HG02623 (cell line): ENCODE data around the gene NBEAL1.
"Not testable (repeated sequence)": the region's sequence is repeated elsewhere in the genome, so short reads cannot be mapped to it uniquely, and the experiment has no call there.

Source experiments
- ATAC-seq: cut with Tn5 transposase; IDR thresholded peaks from one replicate; pipeline ENCODE4 v1.9.1; 2021; ENCODE audit warnings: moderate library complexity; ENCODE audit not compliant: unreplicated experiment

Gene NBEAL1

GRCh38 chr2:203038586-203038985, 23.9 kb downstream of the NBEAL1 start:
- no peak for ATAC-seq

DNA sequence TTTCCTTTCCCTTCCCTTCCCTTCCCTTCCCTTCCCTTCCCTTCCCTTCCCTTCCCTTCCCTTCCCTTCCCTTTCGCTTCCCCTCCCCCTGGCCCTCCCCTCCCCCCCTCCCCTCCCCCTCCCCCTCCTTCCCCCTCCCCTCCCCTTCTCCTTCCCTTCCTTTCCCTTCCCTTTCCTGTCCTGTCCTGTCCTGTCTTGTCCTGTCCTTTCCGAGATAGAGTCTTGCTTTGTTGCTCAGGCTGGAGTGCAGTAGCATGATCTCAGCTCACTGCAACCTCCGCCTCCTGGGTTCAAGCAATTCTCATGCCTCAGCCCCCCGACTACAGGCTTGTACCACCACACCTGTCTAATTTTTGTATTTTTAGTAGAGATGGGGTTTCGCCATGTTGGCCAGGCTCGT, 24.5 kb downstream of the NBEAL1 start:
- not testable (repeated sequence) for ATAC-seq

- no peak for ATAC-seq
These were observed 26.4 kb downstream of the NBEAL1 start for GRCh38 chr2:203040966-203041521.

- ATAC-seq = no peak
These were observed 27.5 kb downstream of the NBEAL1 start for GRCh38 chr2:203042178-203042577.

DNA sequence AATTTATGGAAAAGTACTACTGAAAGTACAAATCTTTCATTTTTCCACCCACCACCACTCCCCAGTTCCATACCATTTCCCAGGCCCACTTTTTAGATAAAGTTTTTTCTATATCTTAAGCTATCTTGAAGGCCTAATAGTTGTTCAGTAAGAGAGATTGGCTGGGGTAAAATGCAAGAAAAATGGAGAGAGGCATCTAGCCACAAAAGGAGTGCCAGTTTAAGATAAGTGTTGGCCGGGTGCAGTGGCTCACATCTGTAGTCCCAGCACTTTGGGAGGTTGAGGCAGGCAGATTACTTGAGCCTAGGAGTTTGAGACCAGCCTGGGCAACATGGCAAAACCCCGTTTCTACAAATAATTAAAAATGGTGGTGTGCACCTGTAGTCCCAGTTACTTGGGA, 28.6 kb downstream of the NBEAL1 start:
- ATAC-seq = no peak

- ATAC-seq = no peak
These were observed 31.2 kb downstream of the NBEAL1 start for GRCh38 chr2:203045867-203046266.

DNA sequence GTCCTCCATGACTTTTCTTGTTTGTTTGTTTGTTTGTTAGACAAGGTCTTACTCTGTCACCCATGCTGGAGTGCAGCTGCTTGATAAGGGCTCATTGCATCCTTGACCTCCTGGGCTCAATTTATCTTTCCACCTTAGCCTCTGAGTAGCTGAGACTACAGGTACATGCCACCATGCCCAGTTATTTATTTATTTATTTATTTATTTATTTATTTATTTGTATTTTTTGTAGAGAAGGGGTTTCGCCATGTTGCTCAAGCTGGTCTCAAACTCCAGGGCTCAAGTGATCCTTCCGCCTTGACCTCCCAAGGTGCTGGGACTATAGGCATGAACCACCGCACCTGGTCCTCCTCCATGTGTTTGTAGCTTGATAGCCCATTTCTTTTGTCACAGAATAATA, 37.9 kb downstream of the NBEAL1 start:
- ATAC-seq = no peak

DNA sequence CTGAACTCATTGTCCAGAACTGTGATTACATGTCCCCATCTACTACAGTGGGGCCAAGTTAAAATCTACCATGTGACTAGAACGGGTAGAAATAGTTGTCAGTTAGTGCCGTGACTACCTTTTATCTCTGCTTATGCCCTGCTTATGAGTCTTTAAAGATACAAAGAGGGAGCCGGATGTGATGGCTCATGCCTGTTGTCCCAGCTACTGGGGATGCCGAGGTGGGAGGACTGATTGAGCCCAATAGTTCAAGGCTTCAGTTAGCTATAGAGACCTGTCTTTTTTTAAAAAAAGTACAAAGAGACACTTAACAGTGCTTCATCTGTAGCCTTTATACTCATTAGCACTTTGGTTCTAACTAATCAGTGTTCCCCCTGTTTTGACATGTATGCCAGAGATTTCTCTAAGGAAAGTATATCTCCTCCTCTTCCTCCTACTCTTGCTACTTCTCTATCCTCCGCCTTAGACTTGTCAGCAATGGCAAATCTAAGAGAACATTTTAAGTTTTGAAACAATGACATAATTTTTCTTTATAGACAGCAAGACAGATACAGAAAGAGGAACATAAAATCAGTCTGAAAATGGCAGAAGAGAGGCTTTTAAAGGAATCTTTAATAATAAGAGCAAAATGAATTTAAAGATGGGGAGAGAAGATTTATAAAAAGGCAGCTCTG, 45.0 kb downstream of the NBEAL1 start:
- ATAC-seq = no peak

DNA sequence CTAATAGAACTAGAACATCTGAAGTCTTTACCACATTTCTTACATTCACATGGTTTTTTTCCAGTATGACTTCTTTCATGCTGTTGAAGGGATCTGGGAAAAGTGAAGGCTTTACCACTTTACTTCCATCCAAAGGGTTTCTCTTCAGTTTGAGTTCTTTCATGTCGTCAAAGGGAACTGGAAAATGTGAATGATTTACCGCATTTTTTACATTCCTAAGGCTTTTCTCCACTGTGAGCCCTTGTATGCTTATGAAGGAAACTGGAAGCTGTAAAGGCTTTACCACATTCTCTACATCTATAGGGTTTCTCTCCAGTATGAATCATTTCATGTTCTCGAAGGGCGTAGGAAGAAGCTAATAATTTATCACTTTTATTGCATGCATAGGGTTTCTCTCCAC, 46.7 kb downstream of the NBEAL1 start:
- no peak for ATAC-seq

- ATAC-seq = no peak
These were observed 47.5 kb downstream of the NBEAL1 start for GRCh38 chr2:203062126-203062525.

- not testable (repeated sequence) for ATAC-seq
These were observed 51.9 kb downstream of the NBEAL1 start for GRCh38 chr2:203066519-203067091.

GRCh38 chr2:203070701-203071100, 56.0 kb downstream of the NBEAL1 start:
- ATAC-seq = no peak

- ATAC-seq = no peak
These were observed 56.5 kb downstream of the NBEAL1 start for GRCh38 chr2:203071148-203071547.

DNA sequence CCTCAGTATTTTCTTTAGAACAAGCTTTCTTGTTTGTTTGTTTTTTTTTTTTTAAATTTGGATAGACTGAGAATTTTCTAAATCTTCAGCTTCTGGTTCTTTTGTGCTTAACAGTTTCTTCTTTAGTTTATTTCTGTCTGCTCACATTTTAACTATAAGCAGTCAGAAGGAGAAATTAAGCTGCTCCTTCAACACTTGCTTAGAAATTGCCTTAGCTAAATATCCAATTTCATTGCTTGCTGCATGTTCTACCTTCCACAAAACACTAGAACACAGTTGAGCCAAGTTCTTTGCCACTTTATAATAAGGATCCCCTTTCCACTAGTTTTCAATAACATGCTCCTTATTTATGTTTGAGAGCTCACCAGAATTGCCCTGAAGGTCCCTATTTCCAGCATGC, 57.7 kb downstream of the NBEAL1 start:
- no peak for ATAC-seq

GRCh38 chr2:203077451-203077850, 62.8 kb downstream of the NBEAL1 start:
- ATAC-seq = no peak

DNA sequence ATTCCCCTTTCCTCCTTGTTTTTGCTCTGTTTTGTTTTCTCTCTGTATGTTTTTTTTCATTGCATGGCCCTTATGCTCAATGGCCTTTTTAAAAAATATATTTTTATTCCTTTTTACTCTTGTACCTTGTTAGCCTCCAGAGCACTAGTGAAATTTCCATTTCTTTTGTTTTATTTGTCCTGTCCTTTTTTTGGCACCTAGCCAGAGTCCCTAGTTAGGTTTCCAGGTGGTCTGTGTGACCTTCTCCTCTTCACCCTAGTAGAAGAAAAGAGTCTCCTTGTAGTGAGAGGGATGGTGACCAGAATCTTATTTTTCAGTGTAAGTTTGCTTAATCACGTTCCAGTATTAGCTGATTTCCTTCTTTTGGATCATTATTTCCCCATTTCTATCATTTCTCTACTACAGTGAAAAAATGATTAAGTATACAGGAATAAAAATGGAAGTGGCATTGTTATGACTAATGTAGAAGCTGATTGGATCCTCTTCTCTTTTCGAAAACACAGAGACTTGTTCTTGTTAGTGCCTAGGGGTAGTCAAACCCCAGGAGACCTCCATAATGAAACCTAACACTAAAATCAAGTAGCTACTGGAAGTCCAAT, 65.9 kb downstream of the NBEAL1 start:
- ATAC-seq = no peak

DNA sequence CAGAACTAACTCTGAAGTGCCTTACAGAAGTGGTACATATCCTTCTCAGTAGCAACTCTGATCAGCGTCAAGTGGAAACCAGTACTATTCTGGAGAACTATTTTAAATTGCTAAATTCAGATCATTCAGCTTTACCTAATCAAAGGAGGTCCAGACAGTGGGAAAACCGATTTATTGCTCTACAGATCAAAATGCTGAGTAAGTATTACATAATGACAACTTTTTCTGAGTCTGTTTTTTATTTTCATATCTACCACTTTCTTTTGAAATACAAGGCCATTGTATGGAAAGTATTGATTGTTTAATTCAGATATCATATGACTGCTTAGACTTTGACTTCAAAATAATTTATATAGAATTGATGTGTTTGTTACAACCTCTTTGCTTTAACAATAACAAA, 68.7 kb downstream of the NBEAL1 start:
- no peak for ATAC-seq

GRCh38 chr2:203086381-203086780, 71.7 kb downstream of the NBEAL1 start:
- not testable (repeated sequence) for ATAC-seq

DNA sequence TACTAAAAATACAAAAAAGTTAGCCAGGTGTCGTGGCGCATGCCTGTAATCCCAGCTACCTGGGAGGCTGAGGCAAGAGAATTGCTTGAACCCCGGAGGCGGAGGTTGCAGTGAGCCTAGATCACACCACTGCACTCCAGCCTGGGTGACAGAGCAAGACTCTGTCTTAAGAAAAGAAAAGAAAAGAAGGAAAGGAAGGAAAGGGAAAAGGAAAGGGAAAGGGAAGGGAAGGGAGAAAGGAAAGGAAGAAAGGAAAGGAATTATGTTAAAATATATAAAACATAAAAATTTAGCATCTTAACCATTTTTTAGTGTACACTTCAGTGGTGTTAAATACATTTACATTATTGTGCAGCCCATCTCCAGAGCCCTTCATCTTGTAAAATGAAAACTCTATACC, 76.0 kb downstream of the NBEAL1 start:
- not testable (repeated sequence) for ATAC-seq

- ATAC-seq = no peak
These were observed 83.1 kb downstream of the NBEAL1 start for GRCh38 chr2:203097735-203098134.

DNA sequence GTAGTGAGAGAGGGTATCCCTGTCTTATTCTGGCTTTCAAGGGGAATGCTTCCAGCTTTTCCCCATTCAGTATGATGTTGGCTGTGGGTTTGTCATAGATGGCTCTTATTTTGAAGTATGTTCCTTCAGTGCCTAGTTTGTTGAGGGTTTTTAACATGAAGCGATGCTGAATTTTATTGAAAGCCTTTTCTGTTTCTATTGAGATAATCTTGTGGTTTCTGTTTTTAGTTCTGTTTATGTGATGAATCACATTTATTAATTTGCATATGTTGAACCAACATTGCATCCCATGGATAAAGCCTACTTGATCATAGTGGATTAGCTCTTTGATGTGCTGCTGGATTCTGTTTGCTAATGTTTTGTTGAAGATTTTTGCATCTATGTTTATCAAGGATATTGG, 87.7 kb downstream of the NBEAL1 start:
- ATAC-seq = not testable (repeated sequence)

DNA sequence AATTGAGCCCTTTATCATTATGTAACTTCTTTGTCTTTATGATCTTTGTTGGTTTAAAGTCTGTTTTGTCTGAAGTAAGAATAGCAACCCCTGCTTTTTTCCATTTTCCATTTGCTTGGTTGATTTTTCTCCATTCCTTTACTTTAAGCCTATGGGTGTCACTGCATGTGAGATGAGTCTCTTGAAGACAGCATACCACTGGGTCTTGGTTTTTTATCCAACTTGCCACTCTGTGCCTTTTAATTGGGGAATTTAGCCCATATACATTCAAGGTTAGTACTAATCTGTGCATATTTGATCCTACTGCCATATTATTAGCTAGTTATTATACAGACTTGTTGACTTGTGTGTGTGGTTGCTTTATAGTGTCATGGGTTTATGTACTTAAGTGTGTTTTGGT, 89.6 kb downstream of the NBEAL1 start:
- no peak for ATAC-seq
